GM12878 (cell line): ENCODE measurements around the gene CD72. TPM values are rescaled to one million over a fixed set of nuclear protein-coding genes. Genes with fewer than 3 reads are reported as not detected.

Experiments used
- ATAC-seq: fragments of 200-7000 bp; cut with Tn5 transposase; 3 replicates; pipeline ENCODE4 v1.9.1; 2020; ENCODE audit warnings: mild to moderate bottlenecking, moderate library complexity
- BruUV-seq: library from RNA; stranded (reverse); fragments of 400-500 nt; replicated peaks from 2 replicates; lab custom pipeline; 2021; lab: Mats Ljungman, UMichigan
- CTCF ChIA-PET: fragments of 300-600 bp; sonication (Branson Sonifier 250); formaldehyde crosslinking; extraction: SDS; loops from one replicate; lab custom pipeline; 2021; ENCODE audit warnings: inconsistent platforms; lab: Yijun Ruan, JAX
- POLR2A ChIA-PET: fragments of 350-600 bp; formaldehyde crosslinking; extraction: SDS; loops from one replicate; lab custom pipeline; 2021; ENCODE audit warnings: inconsistent platforms; lab: Charles Lee
- RAD21 ChIA-PET: fragments of 300-600 bp; sonication (Branson Sonifier 250); formaldehyde crosslinking; loops from one replicate; lab custom pipeline; 2023; ENCODE audit warnings: antibody characterized with exemption; ENCODE audit not compliant: unreplicated experiment; lab: Charles Lee
- SMC1A ChIA-PET: fragments of 300-600 bp; sonication (Branson Sonifier 250); formaldehyde crosslinking; loops from one replicate; lab custom pipeline; 2023; ENCODE audit not compliant: unreplicated experiment, uncharacterized antibody; lab: Charles Lee
- DNase-seq: peaks from one replicate; pipeline ENCODE4 v3.0.0-alpha.2; 2011; ENCODE audit warnings: low read depth, low spot score
- FAIRE-seq: peaks from 3 replicates; lab custom pipeline; 2011; peaks lifted over from hg19 to GRCh38; lab: Jason Lieb, UNC
- H2AFZ ChIP-seq: 2 replicates; pipeline ENCODE4 v1.6.0; 2011; ENCODE audit warnings: low read depth, low read length, control low read depth; ENCODE audit not compliant: control insufficient read depth
- H3K27ac ChIP-seq: 2 replicates; pipeline ENCODE4 v1.5.1; 2011; ENCODE audit warnings: control low read depth; ENCODE audit not compliant: control insufficient read depth, insufficient read depth
- H3K27me3 ChIP-seq, 2 experiments: replicated peaks in 1 of 2; 2 replicates each; pipeline versions ENCODE4 v1.6.0 to v1.6.1; 2011; ENCODE audit warnings: low read length in 1 of 2; ENCODE audit not compliant: control insufficient read depth in 2 of 2, insufficient read depth in 2 of 2
- H3K36me3 ChIP-seq, 2 experiments: 2 replicates each; pipeline ENCODE4 v1.5.1; 2011; ENCODE audit warnings: low read length in 1 of 2; ENCODE audit not compliant: control insufficient read depth in 2 of 2, insufficient read depth in 2 of 2
- H3K4me1 ChIP-seq: 2 replicates; pipeline ENCODE4 v1.6.1; 2011; ENCODE audit warnings: mild to moderate bottlenecking, low read length, moderate library complexity, mixed read lengths; ENCODE audit not compliant: control insufficient read depth, insufficient read depth
- H3K4me2 ChIP-seq: 2 replicates; pipeline ENCODE4 v1.6.0; 2011; ENCODE audit warnings: control low read depth; ENCODE audit not compliant: control insufficient read depth, insufficient read depth
- H3K4me3 ChIP-seq: fragments of 200-600 bp; sonication (generic); 2 replicates; pipeline ENCODE4 v1.5.1; 2016
- H3K79me2 ChIP-seq: 2 replicates; pipeline ENCODE4 v1.6.0; 2011; ENCODE audit warnings: low read length; ENCODE audit not compliant: control insufficient read depth, insufficient read depth
- H3K9ac ChIP-seq: 2 replicates; pipeline ENCODE4 v1.8.0; 2011; ENCODE audit warnings: low read length, control low read depth, mixed read lengths; ENCODE audit not compliant: control insufficient read depth, insufficient read depth
- H3K9me3 ChIP-seq: replicated peaks from 3 replicates; pipeline ENCODE4 v1.5.1; 2011; ENCODE audit warnings: mild to moderate bottlenecking, low read length; ENCODE audit not compliant: control insufficient read depth, insufficient read depth
- H4K20me1 ChIP-seq: 2 replicates; pipeline ENCODE4 v1.6.0; 2011; ENCODE audit not compliant: control insufficient read depth, insufficient read depth
- CBX5 ChIP-seq: sonication (generic); IDR thresholded peaks from 2 replicates; pipeline ENCODE4 v1.6.1; 2016; ENCODE audit warnings: low read depth, moderate library complexity, mild to moderate bottlenecking, inconsistent platforms
- CHD1 ChIP-seq: IDR thresholded peaks from 2 replicates; pipeline ENCODE4 v1.6.1; 2012; ENCODE audit warnings: low read depth, low read length, improper control_type of control experiment
- CHD2 ChIP-seq: IDR thresholded peaks from 2 replicates; pipeline ENCODE4 v1.6.1; 2011; ENCODE audit warnings: low read depth, low read length, improper control_type of control experiment, borderline replicate concordance
- DPF2 ChIP-seq: fragments of 450-650 bp; IDR thresholded peaks from 2 replicates; pipeline ENCODE4 v1.6.1; 2017; ENCODE audit warnings: mild to moderate bottlenecking
- E4F1 ChIP-seq: fragments of 450-650 bp; IDR thresholded peaks from 2 replicates; pipeline ENCODE4 v1.6.1; 2018; ENCODE audit warnings: borderline replicate concordance, mild to moderate bottlenecking; ENCODE audit not compliant: partially characterized antibody
- HCFC1 ChIP-seq: fragments of 150-350 bp; IDR thresholded peaks from 2 replicates; pipeline ENCODE4 v1.6.1; 2014; ENCODE audit warnings: low read length
- MAX ChIP-seq: IDR thresholded peaks from 2 replicates; pipeline ENCODE4 v1.6.1; 2012; ENCODE audit warnings: low read depth, low read length, improper control_type of control experiment
- SMC3 ChIP-seq: IDR thresholded peaks from 2 replicates; pipeline ENCODE4 v1.6.1; 2011; ENCODE audit warnings: low read length, improper control_type of control experiment, borderline replicate concordance
- ZBTB40 ChIP-seq: fragments of 450-650 bp; IDR thresholded peaks from 2 replicates; pipeline ENCODE4 v1.6.1; 2016; ENCODE audit warnings: mild to moderate bottlenecking, moderate library complexity, borderline replicate concordance
- WGBS: methylation state at CpG from one replicate; pipeline ENCODE4 v1.1.6; 2016; ENCODE audit warnings: low lambda C conversion rate; ENCODE audit not compliant: insufficient replicate concordance, insufficient coverage; ENCODE audit errors: missing lambda C conversion rate; 5-methylcytosine and 5-hydroxymethylcytosine counted together
- in situ Hi-C: fragments of 300-500 bp; cut with MboI; formaldehyde crosslinking; loops from 9 replicates; pipeline ENCODE4 v1.14.3; 2018; ENCODE audit warnings: mixed read lengths
- intact Hi-C: fragments of 100-400 bp; cut with micrococcal nuclease; formaldehyde crosslinking; loops from one replicate; pipeline ENCODE4 v1.14.2; 2022; ENCODE audit not compliant: unreplicated experiment
- polyA plus RNA-seq, 11 experiments: library from polyadenylated mRNA; depleted of rRNA in 4 of 11; unstranded in 6 of 11; stranded (reverse) in 5 of 11; fragments of >200 nt; fragmentation: Nextera tagmentation in 4 of 11; fragmentation: Illumina TruSeq in 1 of 11; extraction: Ambion mirVana in 4 of 11; extraction: Trizol in 1 of 11; gene quantifications; 1 replicate in 1 of 11; 2 replicates in 10 of 11; pipeline versions ENCODE4 v1.2.1 to v1.2.3, GENCODE V29; 2011 to 2016; ENCODE audit warnings: inconsistent platforms in 2 of 11, missing spikeins in 2 of 11, low read depth in 1 of 11
- total RNA-seq, 4 experiments: library from RNA; depleted of rRNA in 3 of 4; stranded (reverse); fragments of >200 nt in 3 of 4; fragmentation: Illumina TruSeq in 1 of 4; extraction: Trizol in 1 of 4; gene quantifications; 2 replicates each; pipeline versions ENCODE4 v1.2.1 to v1.2.3, GENCODE V29; 2013 to 2021
- TF ChIP-seq, protein P1 (sequence below): fragments of 450-650 bp; IDR thresholded peaks from 2 replicates; pipeline ENCODE4 v1.6.1; 2018; ENCODE audit warnings: mild to moderate bottlenecking, low read depth, moderate library complexity; ENCODE audit not compliant: partially characterized antibody

CD72 gene
- total and polyA plus RNA-seq, 10 of the 15 experiments (the other 5 are each of a cell fraction or from before 2014, with no cell fraction given), result 2.1 to 14.2 (median 4.4) TPM

DNA sequence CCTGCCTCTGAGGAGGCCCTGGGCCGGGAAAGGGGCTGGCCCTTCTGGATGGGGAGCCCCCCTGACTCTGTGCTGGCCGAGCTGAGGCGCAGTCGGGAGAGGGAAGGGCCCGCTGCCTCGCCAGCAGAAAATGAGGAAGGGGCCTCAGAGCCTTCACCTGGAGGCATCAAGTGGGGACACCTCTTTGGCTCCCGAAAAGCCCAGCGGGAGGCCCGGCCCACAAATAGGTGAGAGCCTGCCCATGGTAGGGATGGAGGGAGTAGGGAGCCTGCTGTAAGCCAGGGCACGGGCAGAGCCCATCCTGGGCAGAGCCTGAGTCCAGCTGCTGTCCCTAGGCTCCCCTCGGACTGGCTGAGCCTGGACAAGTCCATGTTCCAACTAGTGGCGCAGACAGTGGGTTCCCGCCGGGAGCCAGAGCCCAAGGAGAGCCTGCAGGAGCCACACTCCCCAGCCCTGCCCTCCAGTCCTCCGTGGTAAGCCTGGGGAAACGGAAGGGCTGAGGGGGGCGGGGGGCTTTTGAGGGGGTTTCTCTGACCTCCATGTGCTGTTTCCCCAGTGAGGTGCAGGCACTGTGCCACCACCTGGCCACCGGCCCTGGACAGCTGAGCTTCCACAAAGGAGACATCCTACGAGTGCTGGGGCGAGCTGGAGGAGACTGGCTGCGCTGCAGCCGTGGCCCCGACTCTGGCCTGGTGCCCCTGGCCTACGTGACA, 57.4 kb downstream of the CD72 start:
- no peak for ATAC-seq
- WGBS, result 55% methylated on average over 20 of the region's 24 CpGs
- BruUV-seq, result no TSS peak

More for the DNA sequence above, 57.4 kb downstream of the CD72 start:
- intact Hi-C loops, result no loop called here
- Histone ChIP-seq H3K4me2 (no peak overlapping the region), H3K4me3 (no peak overlapping the region), H2AFZ (no peak overlapping the region), H3K9me3 (no peaks in the 10 kb centered on the region), H3K36me3 (no peaks in the 10 kb centered on the region), H3K9ac (no peak overlapping the region), H3K27ac (no peak overlapping the region), H3K27me3 (no peaks in the 10 kb centered on the region), H3K4me1 (no peaks in the 10 kb centered on the region), H3K79me2 (no peaks in the 10 kb centered on the region), H4K20me1 (no peaks in the 10 kb centered on the region)
- FAIRE-seq (no peak), DNase-seq (no peak)
- ChIA-PET SMC1A (no interaction called here), RAD21 (no interaction called here), CTCF (no interaction called here), POLR2A (interaction anchor here (0.6 kb wide), 1 partner anchor 271 kb away, joined by 3 read pairs; no protein-coding TSS in a partner anchor)
- no peak for TF ChIP-seq CBX5
- TF ChIP-seq CHD1, result no peak
- TF ChIP-seq ZBTB40, result no peak
- TF ChIP-seq DPF2, result no peak
- no peak for TF ChIP-seq MAX
- TF ChIP-seq SMC3, result no peak
- TF ChIP-seq CHD2, result no peak
- TF ChIP-seq E4F1, result no peak
- TF ChIP-seq HCFC1, result no peak
- TF ChIP-seq, protein P1, sequence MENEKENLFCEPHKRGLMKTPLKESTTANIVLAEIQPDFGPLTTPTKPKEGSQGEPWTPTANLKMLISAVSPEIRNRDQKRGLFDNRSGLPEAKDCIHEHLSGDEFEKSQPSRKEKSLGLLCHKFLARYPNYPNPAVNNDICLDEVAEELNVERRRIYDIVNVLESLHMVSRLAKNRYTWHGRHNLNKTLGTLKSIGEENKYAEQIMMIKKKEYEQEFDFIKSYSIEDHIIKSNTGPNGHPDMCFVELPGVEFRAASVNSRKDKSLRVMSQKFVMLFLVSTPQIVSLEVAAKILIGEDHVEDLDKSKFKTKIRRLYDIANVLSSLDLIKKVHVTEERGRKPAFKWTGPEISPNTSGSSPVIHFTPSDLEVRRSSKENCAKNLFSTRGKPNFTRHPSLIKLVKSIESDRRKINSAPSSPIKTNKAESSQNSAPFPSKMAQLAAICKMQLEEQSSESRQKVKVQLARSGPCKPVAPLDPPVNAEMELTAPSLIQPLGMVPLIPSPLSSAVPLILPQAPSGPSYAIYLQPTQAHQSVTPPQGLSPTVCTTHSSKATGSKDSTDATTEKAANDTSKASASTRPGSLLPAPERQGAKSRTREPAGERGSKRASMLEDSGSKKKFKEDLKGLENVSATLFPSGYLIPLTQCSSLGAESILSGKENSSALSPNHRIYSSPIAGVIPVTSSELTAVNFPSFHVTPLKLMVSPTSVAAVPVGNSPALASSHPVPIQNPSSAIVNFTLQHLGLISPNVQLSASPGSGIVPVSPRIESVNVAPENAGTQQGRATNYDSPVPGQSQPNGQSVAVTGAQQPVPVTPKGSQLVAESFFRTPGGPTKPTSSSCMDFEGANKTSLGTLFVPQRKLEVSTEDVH, result no peak
- in situ Hi-C loops, result no loop called here
